Vagina (tissue), 2 donors: Measurements from ENCODE around the gene BMPR1B.

Experiments
- CTCF ChIP-seq, 3 experiments: fragments of 450-650 bp in 2 of 3; fragments of 200-600 bp in 1 of 3; sonication (generic) in 1 of 3; IDR thresholded peaks; one replicate each; pipeline ENCODE4 v1.5.1; 2017 to 2019; ENCODE audit warnings: antibody characterized with exemption in 3 of 3, mild to moderate bottlenecking in 2 of 3, moderate library complexity in 2 of 3
- POLR2A ChIP-seq, 2 donors: fragments of 450-650 bp; IDR thresholded peaks; one replicate each; pipeline ENCODE4 v1.6.1; 2017; ENCODE audit warnings: antibody characterized with exemption in 2 of 2, mild to moderate bottlenecking in 2 of 2, moderate library complexity in 2 of 2
- POLR2AphosphoS5 ChIP-seq, 2 donors: sonication (generic); formaldehyde crosslinking; IDR thresholded peaks; one replicate each; pipeline ENCODE4 v1.9.0; 2017; ENCODE audit warnings: antibody characterized with exemption in 2 of 2, mild to moderate bottlenecking in 2 of 2, low read depth in 1 of 2; ENCODE audit not compliant: insufficient read depth in 1 of 2

- TF ChIP-seq CTCF (IDR thresholded peaks at IDR 0.05) (no peak), POLR2AphosphoS5 (IDR thresholded peaks at IDR 0.05; ENCODE audit: insufficient read depth in 1 of 2, low read depth in 1 of 2) (no peak), POLR2A (IDR thresholded peaks at IDR 0.05) (no peak)
These were observed 6.3 kb downstream of the BMPR1B start for GRCh38 chr4:94764069-94764468.
